Neutrophil (primary cell): ENCODE results near the gene SMAD3.
"Not testable (repeated sequence)": the region's sequence is repeated elsewhere in the genome, so short reads cannot be mapped to it uniquely, and the experiment has no call there.

ENCODE experiments used
- H3K27ac ChIP-seq: fragments of 200-600 bp; sonication (generic); 2 replicates; pipeline ENCODE4 v1.5.1; 2016; ENCODE audit warnings: mild to moderate bottlenecking, moderate library complexity
- H3K27me3 ChIP-seq: fragments of 200-600 bp; sonication (generic); 2 replicates; pipeline ENCODE4 v1.6.0; 2016; ENCODE audit warnings: mild to moderate bottlenecking
- H3K36me3 ChIP-seq: fragments of 200-600 bp; sonication (generic); 2 replicates; pipeline ENCODE4 v1.5.1; 2017
- H3K4me1 ChIP-seq, 2 experiments: fragments of 200-600 bp in 1 of 2; sonication (generic) in 1 of 2; 1 replicate in 1 of 2; 2 replicates in 1 of 2; pipeline versions ENCODE4 v1.5.1 to v1.6.1; 2013 to 2016; ENCODE audit warnings: low read depth in 1 of 2, low read length in 1 of 2, mild to moderate bottlenecking in 1 of 2, moderate library complexity in 1 of 2; ENCODE audit not compliant: control insufficient read depth in 1 of 2, insufficient read depth in 1 of 2
- H3K4me3 ChIP-seq, 2 experiments: fragments of 200-600 bp in 1 of 2; sonication (generic) in 1 of 2; 1 replicate in 1 of 2; 2 replicates in 1 of 2; pipeline ENCODE4 v1.5.1; 2013 to 2016; ENCODE audit warnings: low read depth in 1 of 2, low read length in 1 of 2, mild to moderate bottlenecking in 1 of 2, moderate library complexity in 1 of 2
- H3K9me3 ChIP-seq: fragments of 200-600 bp; sonication (generic); 2 replicates; pipeline ENCODE4 v1.5.1; 2016
- CTCF ChIP-seq: fragments of 200-600 bp; sonication (generic); IDR thresholded peaks from 2 replicates; pipeline ENCODE4 v1.5.1; 2016; ENCODE audit warnings: antibody characterized with exemption

The SMAD3 gene

GRCh38 chr15:67121644-67122605 is 56.5 kb downstream of the SMAD3 start:
- no peaks in the 10 kb centered on the region for H3K9me3 ChIP-seq
- H3K27ac ChIP-seq: no peak overlapping the region
- H3K27me3 ChIP-seq: peaks cover 7% of the 10 kb centered on the region
- H3K4me1 ChIP-seq: peaks cover 3 to 10% of the 10 kb centered on the region in 2 experiments
- H3K4me3 ChIP-seq: no peak overlapping the region
- TF ChIP-seq CTCF: no peak
- no peaks in the 10 kb centered on the region for H3K36me3 ChIP-seq

- H3K4me1 ChIP-seq, H3K27ac ChIP-seq, H3K4me3 ChIP-seq, H3K9me3 ChIP-seq, H3K27me3 ChIP-seq, H3K36me3 ChIP-seq: not testable (repeated sequence)
Measured at GRCh38 chr15:67122816-67123215, 57.4 kb downstream of the SMAD3 start.

GRCh38 chr15:67123291-67123690 is 57.9 kb downstream of the SMAD3 start:
- H3K27me3 ChIP-seq, H3K4me1 ChIP-seq, H3K36me3 ChIP-seq, H3K27ac ChIP-seq, H3K4me3 ChIP-seq, H3K9me3 ChIP-seq: not testable (repeated sequence)

- Histone ChIP-seq H3K4me3 (no peak overlapping the region), H3K27me3 (peaks cover 7% of the 10 kb centered on the region), H3K4me1 (peaks cover 3 to 10% of the 10 kb centered on the region in 2 experiments), H3K36me3 (no peaks in the 10 kb centered on the region), H3K9me3 (no peaks in the 10 kb centered on the region), H3K27ac (no peak overlapping the region)
- no peak for TF ChIP-seq CTCF
Measured at GRCh38 chr15:67124111-67124510, 58.7 kb downstream of the SMAD3 start.

- no peak overlapping the region for H3K27ac ChIP-seq
- H3K36me3 ChIP-seq: no peaks in the 10 kb centered on the region
- no peak for TF ChIP-seq CTCF
- H3K27me3 ChIP-seq: peaks cover 7% of the 10 kb centered on the region
- H3K9me3 ChIP-seq: no peaks in the 10 kb centered on the region
- peaks cover 3 to 10% of the 10 kb centered on the region in 2 experiments for H3K4me1 ChIP-seq
- no peak overlapping the region for H3K4me3 ChIP-seq
Measured at GRCh38 chr15:67124911-67125588, 59.6 kb downstream of the SMAD3 start.

- Histone ChIP-seq H3K4me3 (no peak overlapping the region), H3K4me1 (peaks cover 2 to 8% of the 10 kb centered on the region in 2 experiments), H3K27me3 (peaks cover 6% of the 10 kb centered on the region), H3K9me3 (no peaks in the 10 kb centered on the region), H3K27ac (no peak overlapping the region), H3K36me3 (no peaks in the 10 kb centered on the region)
- TF ChIP-seq CTCF: no peak
Measured at GRCh38 chr15:67125589-67126502, 60.4 kb downstream of the SMAD3 start.
